A673 (cell line): Measurements from ENCODE around the gene CAPN9. TPM values are rescaled to one million over a fixed set of nuclear protein-coding genes. Genes with fewer than 3 reads are reported as not detected.

ENCODE experiments used
- BruUV-seq: library from RNA; stranded (reverse); fragments of 400-500 nt; replicated peaks from 2 replicates; lab custom pipeline; 2021; lab: Mats Ljungman, UMichigan
- CTCF ChIA-PET: fragments of 300-600 bp; sonication (Branson Sonifier 250); formaldehyde crosslinking; loops from one replicate; lab custom pipeline; 2022; ENCODE audit warnings: antibody characterized with exemption; lab: Charles Lee
- POLR2A ChIA-PET: fragments of 300-600 bp; sonication (Branson Sonifier 250); formaldehyde crosslinking; loops from one replicate; lab custom pipeline; 2022; ENCODE audit warnings: antibody characterized with exemption; ENCODE audit not compliant: low non-redundant PET; lab: Charles Lee
- DNase-seq: peaks from one replicate; pipeline ENCODE4 v3.0.0-alpha.2; 2015; ENCODE audit warnings: low spot score
- H3K27ac ChIP-seq: fragments of 200-600 bp; sonication (generic); 2 replicates; pipeline ENCODE4 v1.5.1; 2016; ENCODE audit warnings: mixed run types, low read depth, mild to moderate bottlenecking, mixed read lengths, antibody characterized with exemption, low read length; ENCODE audit not compliant: poor library complexity, severe bottlenecking
- H3K27me3 ChIP-seq: fragments of 200-600 bp; sonication (generic); replicated peaks from 2 replicates; pipeline ENCODE4 v1.6.1; 2017; ENCODE audit warnings: mixed run types, low read depth, mild to moderate bottlenecking, mixed read lengths, antibody characterized with exemption, low read length; ENCODE audit not compliant: insufficient read depth, poor library complexity
- H3K36me3 ChIP-seq: fragments of 200-600 bp; sonication (generic); 2 replicates; pipeline ENCODE4 v1.6.1; 2016; ENCODE audit warnings: mixed run types, mild to moderate bottlenecking, mixed read lengths, antibody characterized with exemption, low read length; ENCODE audit not compliant: insufficient read depth, poor library complexity, severe bottlenecking
- H3K4me1 ChIP-seq: fragments of 200-600 bp; sonication (generic); 2 replicates; pipeline ENCODE4 v1.6.1; 2017; ENCODE audit warnings: mixed run types, mild to moderate bottlenecking, mixed read lengths, antibody characterized with exemption, low read length; ENCODE audit not compliant: insufficient read depth, poor library complexity, severe bottlenecking
- H3K4me3 ChIP-seq: fragments of 200-600 bp; sonication (generic); 2 replicates; pipeline ENCODE4 v1.5.1; 2016; ENCODE audit warnings: low read depth, mixed run types, mild to moderate bottlenecking, mixed read lengths, low read length; ENCODE audit not compliant: poor library complexity, severe bottlenecking
- H3K9me3 ChIP-seq: fragments of 200-600 bp; sonication (generic); 2 replicates; pipeline ENCODE4 v1.6.1; 2016; ENCODE audit warnings: mixed run types, low read depth, mild to moderate bottlenecking, mixed read lengths, antibody characterized with exemption, low read length; ENCODE audit not compliant: poor library complexity, severe bottlenecking
- EZH2 ChIP-seq: fragments of 200-600 bp; sonication (generic); IDR thresholded peaks from 2 replicates; pipeline ENCODE4 v1.6.1; 2017; ENCODE audit warnings: borderline replicate concordance, low read depth, mild to moderate bottlenecking, mixed read lengths, antibody characterized with exemption, low read length; ENCODE audit not compliant: poor library complexity, severe bottlenecking
- intact Hi-C: fragments of 100-400 bp; cut with micrococcal nuclease; formaldehyde crosslinking; loops from one replicate; pipeline ENCODE4 v1.10.0; 2022; ENCODE audit not compliant: unreplicated experiment
- total RNA-seq: library from RNA; stranded (reverse); gene quantifications from 2 replicates; pipeline ENCODE4 v1.2.3, GENCODE V29; 2021
- TF ChIP-seq, protein P1 (sequence below): fragments of 300-800, 200-600 bp; sonication (generic); conservative IDR thresholded peaks from 2 replicates; pipeline ENCODE4 v1.5.1; 2017; ENCODE audit warnings: low read depth, mild to moderate bottlenecking, antibody characterized with exemption, low read length, moderate library complexity, mixed read lengths

The CAPN9 gene
- total RNA-seq, 1 experiment from 2014 or later = not detected

DNA sequence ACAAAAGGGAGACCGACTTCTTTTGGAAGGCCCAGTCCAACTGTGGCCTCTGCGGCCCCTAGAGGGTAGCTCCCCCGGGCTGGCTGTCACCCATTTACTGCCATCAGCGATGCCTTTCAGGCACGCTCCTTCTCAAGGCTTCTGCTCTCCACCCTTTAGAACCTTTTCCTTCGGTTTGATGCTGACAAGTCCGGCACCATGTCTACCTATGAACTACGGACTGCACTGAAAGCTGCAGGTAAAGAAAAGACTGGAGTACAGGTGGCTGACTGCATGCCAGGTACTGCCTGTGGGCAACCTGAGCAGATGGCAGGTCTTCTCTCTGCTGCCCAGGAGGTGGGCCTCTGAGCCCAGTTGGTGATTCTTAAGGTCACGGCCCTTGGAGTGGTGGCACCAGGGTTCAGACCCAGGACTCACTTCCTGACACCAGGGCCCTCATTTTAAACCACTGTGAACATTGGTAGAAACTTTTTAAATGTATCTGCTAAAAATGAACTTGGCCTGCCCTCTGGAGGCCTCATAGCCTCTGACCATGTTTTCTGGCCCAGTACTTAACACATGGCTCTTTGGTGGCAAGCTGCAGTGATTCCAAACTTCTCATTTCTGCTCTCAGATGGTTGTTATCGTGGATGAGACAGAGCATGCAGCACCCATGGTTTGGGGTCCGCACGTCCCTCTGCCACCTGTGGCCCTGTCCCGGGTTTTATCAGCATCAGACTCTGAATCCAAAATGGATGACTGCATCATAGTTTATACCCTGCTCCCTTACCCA, 45.7 kb downstream of the CAPN9 start:
- ChIA-PET CTCF (interaction anchor here (0.5 kb wide), 1 partner anchor 167 kb away, joined by 3 read pairs; no protein-coding TSS in a partner anchor), POLR2A (no interaction called here)
- H3K9me3 ChIP-seq = no peaks in the 10 kb centered on the region
- DNase-seq = no peak
- H3K27ac ChIP-seq = no peak overlapping the region
- intact Hi-C loops = no loop called here
- no TSS peak for BruUV-seq
- H3K4me1 ChIP-seq = no peaks in the 10 kb centered on the region
- TF ChIP-seq, protein P1, sequence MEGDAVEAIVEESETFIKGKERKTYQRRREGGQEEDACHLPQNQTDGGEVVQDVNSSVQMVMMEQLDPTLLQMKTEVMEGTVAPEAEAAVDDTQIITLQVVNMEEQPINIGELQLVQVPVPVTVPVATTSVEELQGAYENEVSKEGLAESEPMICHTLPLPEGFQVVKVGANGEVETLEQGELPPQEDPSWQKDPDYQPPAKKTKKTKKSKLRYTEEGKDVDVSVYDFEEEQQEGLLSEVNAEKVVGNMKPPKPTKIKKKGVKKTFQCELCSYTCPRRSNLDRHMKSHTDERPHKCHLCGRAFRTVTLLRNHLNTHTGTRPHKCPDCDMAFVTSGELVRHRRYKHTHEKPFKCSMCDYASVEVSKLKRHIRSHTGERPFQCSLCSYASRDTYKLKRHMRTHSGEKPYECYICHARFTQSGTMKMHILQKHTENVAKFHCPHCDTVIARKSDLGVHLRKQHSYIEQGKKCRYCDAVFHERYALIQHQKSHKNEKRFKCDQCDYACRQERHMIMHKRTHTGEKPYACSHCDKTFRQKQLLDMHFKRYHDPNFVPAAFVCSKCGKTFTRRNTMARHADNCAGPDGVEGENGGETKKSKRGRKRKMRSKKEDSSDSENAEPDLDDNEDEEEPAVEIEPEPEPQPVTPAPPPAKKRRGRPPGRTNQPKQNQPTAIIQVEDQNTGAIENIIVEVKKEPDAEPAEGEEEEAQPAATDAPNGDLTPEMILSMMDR = 0 out of 2 replicates have a peak, but pooled peaks have one; percentile 20
- TF ChIP-seq EZH2 = no peak
- no peaks in the 10 kb centered on the region for H3K27me3 ChIP-seq
- H3K36me3 ChIP-seq = no peaks in the 10 kb centered on the region
- H3K4me3 ChIP-seq = no peak overlapping the region

- no TSS peak for BruUV-seq
Measured at GRCh38 chr1:230793463-230793745, 46.2 kb downstream of the CAPN9 start.

DNA sequence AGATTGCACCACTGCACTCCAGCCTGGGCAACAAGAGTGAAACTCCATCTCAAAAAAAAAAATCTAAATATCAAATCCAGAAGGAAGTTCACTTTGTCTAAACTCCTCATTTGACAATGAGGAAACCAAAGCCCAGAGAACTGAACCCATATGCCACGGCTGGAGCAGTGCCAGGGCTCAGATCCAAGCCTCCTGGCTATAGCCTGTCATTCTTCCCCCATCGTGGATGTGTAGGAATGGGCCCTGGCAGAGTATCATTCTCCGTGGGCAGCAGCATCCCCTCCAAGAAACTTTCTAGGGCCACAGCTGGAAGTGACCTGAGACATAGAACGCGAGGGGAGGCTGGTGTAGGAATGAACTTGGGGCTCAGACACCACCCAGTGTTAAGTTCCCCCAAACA, 47.2 kb downstream of the CAPN9 start:
- intact Hi-C loops = no loop called here
- Histone ChIP-seq H3K4me1 (no peaks in the 10 kb centered on the region), H3K27ac (no peak overlapping the region), H3K4me3 (no peak overlapping the region), H3K9me3 (no peaks in the 10 kb centered on the region), H3K36me3 (no peaks in the 10 kb centered on the region), H3K27me3 (no peaks in the 10 kb centered on the region)
- BruUV-seq = no TSS peak
- CTCF ChIA-PET = no interaction called here
- no peak for DNase-seq
- TF ChIP-seq, protein P1 = no peak
- TF ChIP-seq EZH2 = no peak
- POLR2A ChIA-PET = no interaction called here

More at GRCh38 chr1:230793463-230793745, 46.2 kb downstream of the CAPN9 start:
- no peaks in the 10 kb centered on the region for H3K27me3 ChIP-seq
- no peaks in the 10 kb centered on the region for H3K4me1 ChIP-seq
- intact Hi-C loops = no loop called here
- ChIA-PET POLR2A (no interaction called here), CTCF (interaction anchor here (0.5 kb wide), 1 partner anchor 167 kb away, joined by 3 read pairs; no protein-coding TSS in a partner anchor)
- H3K4me3 ChIP-seq = no peak overlapping the region
- DNase-seq = no peak
- H3K9me3 ChIP-seq = no peaks in the 10 kb centered on the region
- H3K27ac ChIP-seq = no peak overlapping the region
- H3K36me3 ChIP-seq = no peaks in the 10 kb centered on the region
- no peak for TF ChIP-seq EZH2
- TF ChIP-seq, protein P1 = no peak
